HCT116 (cell line): ENCODE results near the gene ZNF71. TPM values are rescaled to one million over a fixed set of nuclear protein-coding genes. Genes with fewer than 3 reads are reported as not detected.

ENCODE experiments used
- ATAC-seq: fragments of 200-7000 bp; cut with Tn5 transposase; 2 replicates; pipeline ENCODE4 v1.9.1; 2020; ENCODE audit warnings: mild to moderate bottlenecking, moderate library complexity
- BruUV-seq: library from RNA; stranded (reverse); fragments of 400-500 nt; replicated peaks from 2 replicates; lab custom pipeline; 2021; lab: Mats Ljungman, UMichigan
- CTCF ChIA-PET: fragments of 300-600 bp; sonication (Branson Sonifier 250); formaldehyde crosslinking; loops from one replicate; lab custom pipeline; 2021; ENCODE audit warnings: antibody characterized with exemption; lab: Charles Lee
- POLR2A ChIA-PET: fragments of 300-600, 350-600 bp; sonication (Branson Sonifier 250); formaldehyde crosslinking; loops from one replicate; lab custom pipeline; 2021; ENCODE audit warnings: antibody characterized with exemption; lab: Charles Lee
- RAD21 ChIA-PET, 2 experiments: fragments of 300-600 bp; sonication (Branson Sonifier 250); formaldehyde crosslinking; loops; one replicate each; lab custom pipeline; 2023; ENCODE audit warnings: low total read pairs in 2 of 2; ENCODE audit not compliant: uncharacterized antibody in 2 of 2, unreplicated experiment in 2 of 2, low non-redundant PET in 1 of 2; lab: Charles Lee
- DNase-seq: peaks from one replicate; pipeline ENCODE4 v3.0.0-alpha.2; 2010; ENCODE audit warnings: low read depth, low spot score
- H2AFZ ChIP-seq: fragments of 200-600 bp; shearing (Covaris generic), sonication (generic); 2 replicates; pipeline ENCODE4 v1.6.1; 2017; ENCODE audit warnings: low read depth, mixed run types, mixed read lengths, antibody characterized with exemption, low read length; ENCODE audit not compliant: poor library complexity, severe bottlenecking
- H3K27ac ChIP-seq: 2 replicates; pipeline ENCODE4 v1.5.1; 2012; ENCODE audit warnings: low read depth, low read length
- H3K27me3 ChIP-seq: fragments of 200-600 bp; sonication (generic); 2 replicates; pipeline ENCODE4 v1.6.1; 2016; ENCODE audit warnings: mixed run types, low read length, mixed read lengths; ENCODE audit not compliant: insufficient read depth
- H3K36me3 ChIP-seq, 2 experiments: fragments of 200-500 bp in 1 of 2; fragments of 200-600 bp in 1 of 2; sonication (Bioruptor generic) in 1 of 2; sonication (generic) in 1 of 2; 2 replicates each; pipeline versions ENCODE4 v1.5.1 to v1.6.1; 2014 to 2016; ENCODE audit warnings: low read length in 2 of 2, inconsistent platforms in 1 of 2, mixed read lengths in 1 of 2, mixed run types in 1 of 2; ENCODE audit not compliant: insufficient read depth in 2 of 2, control insufficient read depth in 1 of 2
- H3K4me1 ChIP-seq, 2 experiments: fragments of 200-600 bp in 1 of 2; sonication (generic) in 1 of 2; 2 replicates each; pipeline versions ENCODE4 v1.5.1 to v1.6.1; 2012 to 2017; ENCODE audit warnings: low read length in 2 of 2, inconsistent platforms in 1 of 2, mild to moderate bottlenecking in 1 of 2, mixed read lengths in 1 of 2, mixed run types in 1 of 2, moderate library complexity in 1 of 2; ENCODE audit not compliant: insufficient read depth in 2 of 2, control insufficient read depth in 1 of 2
- H3K4me2 ChIP-seq: fragments of 200-600 bp; sonication (generic); 2 replicates; pipeline ENCODE4 v1.6.1; 2017; ENCODE audit warnings: mixed run types, low read length, mixed read lengths
- H3K4me3 ChIP-seq, 2 experiments: fragments of 200-600 bp in 1 of 2; sonication (generic) in 1 of 2; replicated peaks in 1 of 2; 2 replicates each; pipeline ENCODE4 v1.5.1; 2011 to 2016; ENCODE audit warnings: low read length in 2 of 2, control low read depth in 1 of 2, low read depth in 1 of 2, mild to moderate bottlenecking in 1 of 2, mixed read lengths in 1 of 2, mixed run types in 1 of 2
- H3K79me2 ChIP-seq: fragments of 200-600 bp; sonication (generic); 2 replicates; pipeline ENCODE4 v1.6.1; 2017; ENCODE audit warnings: mild to moderate bottlenecking, mixed run types, low read length, moderate library complexity, mixed read lengths; ENCODE audit not compliant: insufficient read depth
- H3K9ac ChIP-seq: fragments of 200-600 bp; sonication (generic); 2 replicates; pipeline ENCODE4 v1.6.1; 2016; ENCODE audit warnings: low read length, mixed read lengths
- H3K9me2 ChIP-seq: fragments of 200-600 bp; sonication (generic), shearing (Covaris generic); 2 replicates; pipeline ENCODE4 v1.6.1; 2017; ENCODE audit warnings: mixed run types, mild to moderate bottlenecking, moderate library complexity; ENCODE audit not compliant: insufficient read depth
- H3K9me3 ChIP-seq, 2 experiments: fragments of 200-500 bp in 1 of 2; fragments of 200-600 bp in 1 of 2; sonication (Bioruptor generic) in 1 of 2; sonication (generic) in 1 of 2; 2 replicates each; pipeline ENCODE4 v1.6.1; 2014 to 2017; ENCODE audit warnings: low read length in 2 of 2, mixed read lengths in 2 of 2, inconsistent platforms in 1 of 2, low read depth in 1 of 2, mild to moderate bottlenecking in 1 of 2, mixed run types in 1 of 2, moderate library complexity in 1 of 2; ENCODE audit not compliant: control insufficient read depth in 1 of 2, insufficient read depth in 1 of 2
- H4K20me1 ChIP-seq: fragments of 200-600 bp; sonication (generic), shearing (Covaris generic); 2 replicates; pipeline ENCODE4 v1.6.1; 2017; ENCODE audit warnings: mixed run types, mild to moderate bottlenecking, moderate library complexity; ENCODE audit not compliant: insufficient read depth
- CEBPB ChIP-seq: IDR thresholded peaks from 2 replicates; pipeline ENCODE4 v1.6.1; 2012; ENCODE audit warnings: low read depth
- ELF1 ChIP-seq: IDR thresholded peaks from 2 replicates; pipeline ENCODE4 v1.6.1; 2012; ENCODE audit warnings: low read depth, borderline replicate concordance
- EZH2 ChIP-seq: fragments of 200-600 bp; sonication (generic); IDR thresholded peaks from 2 replicates; pipeline ENCODE4 v1.6.1; 2017; ENCODE audit warnings: antibody characterized with exemption, mixed run types
- FOSL1 ChIP-seq: IDR thresholded peaks from 2 replicates; pipeline ENCODE4 v1.6.1; 2012; ENCODE audit warnings: low read depth
- POLR2A ChIP-seq: IDR thresholded peaks from 2 replicates; pipeline ENCODE4 v1.7.0; 2011; ENCODE audit warnings: borderline replicate concordance; ENCODE audit not compliant: insufficient read depth, insufficient read length; ENCODE audit errors: extremely low read depth
- REST ChIP-seq: IDR thresholded peaks from 2 replicates; pipeline ENCODE4 v1.6.1; 2012; ENCODE audit warnings: low read depth
- SIN3A ChIP-seq: IDR thresholded peaks from 2 replicates; pipeline ENCODE4 v1.6.1; 2012; ENCODE audit warnings: low read depth
- SRF ChIP-seq: IDR thresholded peaks from 2 replicates; pipeline ENCODE4 v1.6.1; 2012; ENCODE audit warnings: low read depth
- YY1 ChIP-seq: IDR thresholded peaks from 2 replicates; pipeline ENCODE4 v1.6.1; 2011; ENCODE audit warnings: low read length, low read depth, moderate library complexity, mild to moderate bottlenecking; ENCODE audit not compliant: insufficient replicate concordance; ENCODE audit errors: extremely low read depth
- ZFX ChIP-seq: fragments of 450-650 bp; IDR thresholded peaks from 2 replicates; pipeline ENCODE4 v1.6.1; 2017
- ZNF274 ChIP-seq: fragments of 200-500 bp; sonication (Bioruptor generic); IDR thresholded peaks from 2 replicates; pipeline ENCODE4 v1.6.1; 2014; ENCODE audit warnings: mild to moderate bottlenecking, low read depth, low read length, inconsistent platforms
- intact Hi-C: fragments of 100-400 bp; cut with micrococcal nuclease; formaldehyde crosslinking; loops from 2 replicates; pipeline ENCODE4 v1.10.0; 2022
- total RNA-seq: library from RNA; stranded (reverse); gene quantifications from one replicate; pipeline ENCODE4 v1.2.1, GENCODE V29; 2021; ENCODE audit not compliant: unreplicated experiment
- TF ChIP-seq, protein P1 (sequence below): IDR thresholded peaks from 2 replicates; pipeline ENCODE4 v1.6.1; 2011; ENCODE audit warnings: mild to moderate bottlenecking, low read length, moderate library complexity; ENCODE audit not compliant: insufficient replicate concordance; ENCODE audit errors: extremely low read depth

The ZNF71 gene
- total RNA-seq, 1 experiment from 2014 or later, result not detected

DNA sequence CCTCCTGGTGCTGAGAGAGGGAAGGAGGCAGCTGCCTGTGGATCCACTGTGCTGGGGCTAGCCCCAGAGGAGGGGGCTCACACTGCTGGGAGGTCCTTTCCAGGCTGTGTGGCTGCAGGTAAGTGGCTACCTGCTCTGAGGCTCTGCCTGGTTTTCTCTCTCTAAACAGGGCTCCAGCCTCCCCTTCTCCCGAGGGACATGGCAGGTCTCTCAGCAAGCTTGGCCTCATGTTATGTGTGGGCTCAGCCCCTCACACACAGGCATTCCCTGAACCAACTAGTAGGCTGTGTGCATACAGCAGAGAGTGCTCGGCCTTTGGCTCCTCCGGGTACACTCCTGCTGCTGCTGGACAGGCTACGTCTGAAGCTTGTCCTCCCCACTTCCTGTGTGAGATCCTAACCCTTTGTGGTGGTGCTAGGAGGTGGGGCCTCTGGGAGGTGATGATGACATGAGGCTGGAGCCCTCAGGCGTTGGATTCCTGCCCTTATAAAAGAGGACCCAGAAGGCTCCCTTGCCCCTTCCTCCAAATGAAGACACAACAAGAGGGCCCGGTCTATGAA, 72.3 kb downstream of the ZNF71 start (continued):
- TF ChIP-seq SRF, result no peak
- no peak for TF ChIP-seq SIN3A
- no peak for TF ChIP-seq POLR2A
- no peak for TF ChIP-seq CEBPB
- TF ChIP-seq YY1, result no peak

GRCh38 chr19:56668676-56669075, 73.6 kb downstream of the ZNF71 start:
- Histone ChIP-seq H3K27ac (no peak overlapping the region), H3K4me2 (no peak overlapping the region), H3K79me2 (no peaks in the 10 kb centered on the region), H4K20me1 (no peaks in the 10 kb centered on the region), H3K9ac (no peak overlapping the region), H2AFZ (no peak overlapping the region), H3K9me2 (no peaks in the 10 kb centered on the region), H3K36me3 (no peaks in the 10 kb centered on the region), H3K27me3 (no peaks in the 10 kb centered on the region), H3K9me3 (peaks cover 0 to 14% of the 10 kb centered on the region in 2 experiments; a peak in 2 of 4 replicates), H3K4me1 (no peaks in the 10 kb centered on the region), H3K4me3 (no peak overlapping the region)
- DNase-seq (no peak), ATAC-seq (no peak)
- ChIA-PET POLR2A (no interaction called here), CTCF (no interaction called here), RAD21 (no interaction called here)
- no peak for TF ChIP-seq POLR2A
- TF ChIP-seq, protein P1, sequence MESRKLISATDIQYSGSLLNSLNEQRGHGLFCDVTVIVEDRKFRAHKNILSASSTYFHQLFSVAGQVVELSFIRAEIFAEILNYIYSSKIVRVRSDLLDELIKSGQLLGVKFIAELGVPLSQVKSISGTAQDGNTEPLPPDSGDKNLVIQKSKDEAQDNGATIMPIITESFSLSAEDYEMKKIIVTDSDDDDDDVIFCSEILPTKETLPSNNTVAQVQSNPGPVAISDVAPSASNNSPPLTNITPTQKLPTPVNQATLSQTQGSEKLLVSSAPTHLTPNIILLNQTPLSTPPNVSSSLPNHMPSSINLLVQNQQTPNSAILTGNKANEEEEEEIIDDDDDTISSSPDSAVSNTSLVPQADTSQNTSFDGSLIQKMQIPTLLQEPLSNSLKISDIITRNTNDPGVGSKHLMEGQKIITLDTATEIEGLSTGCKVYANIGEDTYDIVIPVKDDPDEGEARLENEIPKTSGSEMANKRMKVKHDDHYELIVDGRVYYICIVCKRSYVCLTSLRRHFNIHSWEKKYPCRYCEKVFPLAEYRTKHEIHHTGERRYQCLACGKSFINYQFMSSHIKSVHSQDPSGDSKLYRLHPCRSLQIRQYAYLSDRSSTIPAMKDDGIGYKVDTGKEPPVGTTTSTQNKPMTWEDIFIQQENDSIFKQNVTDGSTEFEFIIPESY, result no peak
- TF ChIP-seq ZFX, result no peak
- TF ChIP-seq REST, result no peak
- TF ChIP-seq ZNF274, result no peak
- no peak for TF ChIP-seq CEBPB
- no peak for TF ChIP-seq ELF1
- no peak for TF ChIP-seq EZH2
- no peak for TF ChIP-seq FOSL1
- intact Hi-C loops, result no loop called here
- BruUV-seq, result no TSS peak
